ENCODE data around the gene NUMB.

NUMB gene

DNA sequence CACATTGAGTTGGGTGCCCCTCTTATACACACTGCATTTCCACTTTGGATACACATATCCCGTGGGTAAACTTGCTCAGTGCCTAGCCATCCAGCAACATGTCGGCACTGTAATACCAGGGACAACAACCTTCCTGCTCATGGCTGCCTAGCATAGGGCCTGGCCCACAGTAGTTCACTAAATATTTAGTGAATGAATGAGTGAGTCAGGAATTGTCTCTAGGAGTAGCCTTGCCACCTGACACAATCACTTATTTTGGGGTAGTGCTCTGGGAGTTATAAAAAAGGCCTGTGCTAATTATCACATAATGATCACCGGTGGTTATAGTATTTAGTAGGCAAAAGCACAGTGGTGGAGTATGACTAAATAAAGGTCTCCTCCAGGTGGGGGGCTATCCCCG lies 8.5 kb upstream of the NUMB start:
- no peak for DNase-seq

DNA sequence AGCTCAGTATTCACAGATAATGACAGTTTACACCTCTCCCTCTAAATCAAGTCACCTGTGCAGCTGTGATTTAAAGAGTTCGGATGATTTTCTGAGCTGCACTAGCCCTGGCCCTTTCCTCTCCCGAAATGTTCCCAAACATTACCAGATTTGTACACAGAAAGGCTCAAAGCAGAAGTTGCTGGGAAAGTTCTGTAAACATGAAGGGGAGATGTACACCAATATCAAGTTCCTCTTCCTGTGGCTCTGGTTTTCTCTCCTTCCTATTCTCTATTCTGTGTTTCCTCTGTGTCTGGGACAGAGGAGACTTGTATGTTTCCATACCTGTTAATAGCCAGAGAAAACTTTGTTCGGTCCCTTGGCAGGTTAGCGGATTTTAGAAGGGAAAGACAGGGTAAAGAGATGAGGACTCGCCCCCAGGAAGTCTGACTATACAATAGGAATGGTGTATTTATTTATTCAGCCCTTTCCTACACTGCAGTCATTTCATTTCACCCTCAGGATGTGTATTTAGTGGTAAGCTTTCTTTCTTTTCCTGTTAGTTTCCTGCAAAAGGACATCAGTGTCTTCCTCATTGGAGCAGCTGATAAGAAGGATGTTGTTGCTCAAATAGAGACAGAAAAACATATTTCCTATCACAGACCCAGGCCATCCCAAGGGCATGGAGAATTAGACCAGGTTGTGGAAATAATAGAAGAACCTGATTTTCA lies 7.6 kb upstream of the NUMB start:
- no peak for DNase-seq

DNA sequence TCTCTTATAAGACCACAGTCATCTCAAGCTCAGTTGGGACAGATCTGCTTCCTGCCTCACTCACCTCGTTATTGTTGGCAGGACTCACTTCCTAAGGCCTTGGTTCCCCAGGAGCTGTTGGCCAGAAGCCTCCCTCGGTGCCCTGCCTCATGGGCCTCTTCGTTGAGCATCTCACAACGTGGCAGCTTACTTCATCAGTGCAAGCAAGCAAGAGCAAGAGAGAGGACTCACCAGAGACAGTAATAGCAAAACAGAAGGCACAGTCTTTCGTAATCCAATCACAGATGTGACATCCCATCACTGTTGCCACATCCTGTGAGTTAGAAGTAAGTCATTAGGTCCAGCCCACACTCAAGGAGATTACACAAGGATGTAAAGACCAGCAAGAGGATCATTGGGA lies 5.1 kb upstream of the NUMB start:
- DNase-seq = no peak

DNA sequence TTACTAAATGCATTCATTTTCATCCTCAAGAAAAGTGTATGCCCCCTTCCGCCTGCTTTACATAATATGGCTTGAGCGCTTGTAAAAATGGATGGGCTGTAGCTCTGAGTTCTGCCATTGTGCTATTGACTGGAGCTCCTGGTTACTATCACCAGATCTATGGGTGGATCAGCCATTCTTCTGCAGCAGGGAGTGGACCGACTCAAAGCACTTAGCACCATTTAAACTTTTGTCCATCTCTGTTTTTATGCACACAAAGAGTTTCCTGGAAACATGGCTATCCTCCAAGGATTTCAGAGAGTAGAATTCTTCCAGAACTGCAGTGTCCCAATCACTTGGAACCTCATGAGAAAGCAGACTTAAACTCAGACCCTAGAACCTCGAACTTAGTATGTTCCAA lies 4.5 kb upstream of the NUMB start:
- no peak for DNase-seq

DNA sequence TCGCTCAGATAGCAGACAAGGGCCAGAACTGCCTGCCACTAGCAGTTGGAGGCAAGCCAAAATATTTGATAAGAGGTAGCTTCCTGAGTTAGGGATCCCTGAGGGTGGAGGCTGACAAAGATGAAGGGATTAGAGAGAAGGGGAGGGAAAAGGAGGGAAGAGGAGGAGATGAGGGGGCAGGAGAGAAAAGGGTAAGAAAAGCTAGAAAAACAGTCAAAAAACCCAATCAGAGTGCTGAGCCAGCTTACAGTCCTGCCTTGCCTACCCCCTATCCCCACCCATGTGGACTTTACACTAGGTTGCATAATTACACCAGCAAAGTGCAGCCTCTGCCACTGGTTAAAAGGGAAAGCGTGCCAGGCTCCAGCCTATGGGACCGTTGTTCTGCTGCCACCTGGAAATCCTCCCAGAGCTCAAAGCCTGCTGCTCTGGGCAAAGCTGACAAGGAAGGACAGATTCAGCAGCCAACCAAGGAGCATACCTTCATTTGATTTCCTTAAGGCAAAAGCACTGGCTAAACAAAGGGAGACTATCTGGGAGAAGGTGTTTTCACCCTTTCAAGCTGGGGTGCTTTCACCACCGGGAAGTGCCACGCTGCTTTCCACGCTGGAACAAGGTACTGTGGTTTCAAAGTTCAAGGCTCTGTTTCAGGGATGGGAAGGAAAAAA lies 3.8 kb upstream of the NUMB start:
- no peak for DNase-seq

- no peak for DNase-seq
Observed at GRCh38 chr14:73461478-73462047, 3.2 kb upstream of the NUMB start.

DNA sequence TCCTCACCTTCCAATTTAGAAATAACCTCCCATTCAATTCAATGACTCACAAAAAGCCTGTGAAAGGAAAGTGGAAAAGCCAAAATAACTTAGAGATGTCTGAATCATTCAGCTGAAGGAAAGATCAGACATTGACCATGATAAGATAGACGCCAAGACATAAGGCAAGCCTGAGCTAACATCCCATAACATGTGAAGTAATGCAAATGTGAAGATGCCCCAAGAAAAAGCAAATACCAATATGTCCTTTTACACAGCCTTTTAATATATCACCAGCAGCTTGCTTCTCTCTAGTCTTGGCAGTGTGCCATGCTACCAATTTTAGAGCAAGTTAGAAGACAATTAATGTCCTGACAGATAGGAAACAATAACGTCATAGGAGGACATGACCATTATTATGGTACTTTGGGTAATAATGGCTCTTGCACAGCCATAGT lies 2.4 kb upstream of the NUMB start:
- DNase-seq = no peak

GRCh38 chr14:73459959-73460358 lies 1.6 kb upstream of the NUMB start:
- no peak for DNase-seq

DNA sequence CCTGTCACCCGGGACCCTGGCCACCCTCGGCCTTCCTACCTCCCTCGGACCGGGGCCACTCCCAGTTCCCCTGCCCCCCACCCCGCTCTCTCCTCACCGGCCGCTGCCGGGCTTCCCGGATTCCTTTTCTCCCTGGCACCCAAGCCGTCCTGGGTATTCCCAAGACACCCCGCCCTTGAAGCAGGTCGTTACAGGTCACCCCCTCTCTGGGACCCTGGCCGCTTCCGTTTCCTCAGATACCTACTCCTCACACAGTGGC lies 493 bp downstream of the NUMB start:
- peak; percentile 81 for DNase-seq

GRCh38 chr14:73457041-73457923 lies 1.1 kb downstream of the NUMB start:
- no peak for DNase-seq

DNA sequence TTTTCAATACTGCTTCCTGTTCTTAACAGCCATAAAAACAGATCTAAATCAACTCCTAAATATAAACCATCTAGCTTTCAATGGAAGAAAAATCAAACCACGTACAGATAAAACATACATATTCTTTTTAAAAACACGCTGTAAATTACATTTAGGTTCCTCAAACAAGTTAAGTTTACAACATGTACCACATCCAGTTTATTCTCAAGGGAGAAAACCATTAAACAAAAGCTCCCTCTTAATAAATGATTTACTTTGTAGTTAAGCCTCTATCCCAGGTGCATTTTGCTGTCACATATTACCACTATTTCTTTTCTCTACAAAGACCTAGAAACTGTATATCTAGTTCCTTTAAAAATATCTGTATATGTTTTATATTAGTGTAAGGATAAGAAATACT lies 3.1 kb downstream of the NUMB start:
- DNase-seq = no peak

DNA sequence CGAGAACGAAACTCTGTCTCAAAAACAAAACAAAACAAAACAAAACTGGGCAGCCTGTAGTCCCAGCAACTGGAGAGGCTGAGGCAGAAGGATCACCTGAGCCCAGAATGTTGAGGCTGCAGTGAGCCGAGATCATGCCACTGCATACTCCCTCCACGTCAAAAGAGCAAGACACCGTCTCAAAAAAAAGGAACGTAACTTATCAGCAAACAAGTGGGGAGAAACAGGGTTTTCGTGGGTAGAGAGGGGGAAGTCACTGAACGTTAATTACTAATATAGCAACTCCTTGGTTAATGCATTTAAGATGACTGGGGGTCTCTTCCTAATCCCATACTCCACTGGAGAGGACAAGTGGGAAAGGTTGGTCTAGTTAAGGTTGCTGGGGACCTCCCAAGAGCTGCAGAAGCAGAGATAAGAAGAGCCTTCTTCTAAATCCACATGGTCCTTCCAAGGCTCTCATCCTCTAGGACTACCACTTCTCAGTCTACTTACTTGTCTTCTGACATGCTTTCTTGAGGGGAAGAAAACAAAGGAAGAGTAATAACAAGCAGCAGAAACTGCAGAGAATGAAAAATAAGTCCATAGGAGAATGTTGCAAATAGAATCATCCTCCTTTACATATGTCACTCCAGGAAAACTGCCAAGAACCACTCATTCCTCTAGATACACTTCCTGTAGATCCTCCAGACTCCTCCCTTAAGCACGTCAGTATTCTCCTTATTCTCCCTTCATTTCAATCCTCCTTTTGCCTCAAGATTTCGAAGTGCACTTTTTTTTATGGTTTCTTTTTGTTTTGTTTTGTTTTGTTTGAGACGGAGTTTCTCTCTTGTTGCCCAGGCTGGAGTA lies 5.8 kb downstream of the NUMB start:
- no peak for DNase-seq

- DNase-seq = no peak
Observed at GRCh38 chr14:73443758-73444157, 14.6 kb downstream of the NUMB start.

DNA sequence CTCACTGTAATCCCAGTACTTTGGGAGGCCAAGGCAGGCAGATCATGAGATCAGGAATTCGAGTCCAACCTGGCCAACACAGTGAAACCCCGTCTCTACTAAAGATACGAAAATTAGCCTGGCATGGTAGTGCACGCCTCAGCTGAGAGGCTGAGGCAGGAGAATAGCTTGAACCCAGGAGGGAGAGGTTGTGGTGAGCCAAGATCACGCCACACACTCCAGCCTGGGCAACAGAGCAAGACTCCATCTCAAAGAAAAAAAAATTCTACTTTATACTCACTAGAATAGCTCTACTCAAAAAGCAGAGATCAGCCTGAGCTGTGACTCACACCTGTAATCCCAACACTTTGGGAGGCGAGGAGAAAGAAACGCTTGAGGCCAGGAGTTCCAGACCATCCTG lies 17.1 kb downstream of the NUMB start:
- DNase-seq = no peak

DNA sequence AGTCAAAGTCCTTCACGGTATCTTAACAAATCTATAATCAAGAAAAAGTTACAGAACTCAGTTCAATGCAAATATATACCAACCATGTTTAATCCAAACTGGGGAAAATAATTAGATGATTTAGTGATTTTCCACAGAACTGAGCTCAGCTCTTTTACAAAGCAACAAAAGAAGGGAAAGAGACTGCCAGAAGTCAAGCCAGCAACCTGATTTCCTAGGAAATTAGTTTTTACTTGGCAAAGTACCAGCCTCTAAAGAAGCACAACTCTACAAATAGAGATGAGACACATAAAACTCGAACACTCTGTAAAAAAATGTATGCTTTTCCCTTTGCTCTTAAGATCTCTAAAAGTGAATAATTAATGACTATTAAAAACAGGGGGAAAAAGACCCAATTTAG lies 19.4 kb downstream of the NUMB start:
- DNase-seq = no peak

- no peak for DNase-seq
Observed at GRCh38 chr14:73437206-73437605, 21.1 kb downstream of the NUMB start.

DNA sequence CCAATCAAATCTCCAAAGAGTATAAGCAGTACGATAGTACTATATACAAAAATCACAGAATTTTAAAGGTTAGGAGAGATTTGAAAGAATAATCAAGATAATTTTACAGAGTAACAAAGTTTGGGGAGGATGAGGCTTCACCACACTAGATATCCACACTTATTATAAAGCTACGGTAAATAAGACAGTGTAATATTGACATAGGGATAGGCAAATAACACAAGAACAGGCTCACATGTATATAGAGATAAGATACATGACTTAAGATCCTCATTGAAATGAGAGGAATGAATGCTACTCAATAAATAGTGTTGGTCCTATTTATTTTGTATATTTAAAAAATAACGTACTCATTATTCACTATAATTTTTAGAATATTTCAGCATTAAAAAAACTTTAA lies 26.2 kb downstream of the NUMB start:
- DNase-seq = no peak

DNA sequence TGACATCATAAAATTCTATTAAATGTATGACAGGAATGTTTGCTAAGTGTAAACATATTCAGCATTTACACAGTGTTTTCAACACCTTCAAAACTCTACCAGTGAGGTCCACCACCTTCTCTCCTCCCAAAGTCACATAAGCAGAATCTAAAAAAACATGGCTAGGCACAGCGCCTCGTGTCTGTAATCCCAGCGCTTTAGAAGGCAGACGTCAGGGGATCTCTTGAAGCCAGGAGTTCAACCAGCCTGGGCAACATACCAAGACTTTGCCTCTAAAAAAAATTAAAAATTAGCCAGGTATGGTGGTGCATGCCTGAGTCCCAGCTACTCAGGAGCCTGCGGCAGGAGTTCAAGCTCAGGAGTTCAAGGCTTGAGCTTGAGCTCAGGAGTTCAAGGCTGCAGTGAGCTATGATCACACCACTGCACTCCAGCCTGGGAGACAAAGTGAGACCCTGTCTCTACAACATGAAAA lies 30.0 kb downstream of the NUMB start:
- DNase-seq = no peak

GRCh38 chr14:73427516-73428264 lies 30.7 kb downstream of the NUMB start:
- DNase-seq = no peak

DNA sequence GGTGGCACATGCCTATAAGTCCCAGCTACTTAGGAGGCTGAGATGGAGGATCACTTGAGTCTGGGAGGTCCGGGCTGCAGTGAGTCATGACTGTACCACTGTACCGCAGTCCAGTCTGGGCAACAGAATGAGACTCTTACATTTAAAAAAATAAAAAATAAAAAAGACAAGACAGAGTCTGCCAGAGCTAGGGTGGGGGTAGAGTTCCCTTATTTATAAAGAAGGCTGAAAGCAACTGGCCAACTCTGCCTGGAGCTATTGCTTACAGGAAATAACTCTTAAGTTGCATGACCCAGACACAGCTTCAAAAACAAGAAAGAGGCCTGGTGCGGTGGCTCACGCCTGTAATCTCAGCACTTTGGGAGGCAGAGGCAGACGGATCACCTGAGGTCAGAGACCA lies 31.5 kb downstream of the NUMB start:
- DNase-seq = no peak

DNA sequence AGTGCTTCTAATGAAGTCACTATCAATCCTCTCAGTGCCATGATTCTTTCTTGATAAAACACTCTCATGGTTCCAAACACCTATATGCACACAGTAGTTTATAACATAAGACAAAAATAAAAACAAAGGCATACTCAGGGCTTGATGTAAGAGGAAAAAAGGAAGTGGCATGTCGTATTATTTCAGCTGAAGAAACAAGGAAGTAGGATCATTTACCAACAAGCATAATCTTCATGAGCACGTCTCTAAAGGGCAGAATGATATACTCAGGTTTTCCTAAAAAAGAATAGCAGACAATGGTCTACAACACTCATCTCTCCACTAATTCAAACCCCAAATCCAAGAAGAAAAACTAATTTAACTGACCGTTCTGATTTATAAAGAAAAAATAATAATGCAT lies 33.9 kb downstream of the NUMB start:
- no peak for DNase-seq

Data from right kidney (tissue), 1 donor.